K562 (cell line): Measurements from ENCODE around the gene CNKSR2.

ENCODE experiments used
- CTCF ChIP-seq, 3 experiments: IDR thresholded peaks in 2 of 3; conservative IDR thresholded peaks in 1 of 3; 2 replicates each; pipeline ENCODE4 v1.5.1; 2011 to 2012; ENCODE audit warnings: low read length in 3 of 3, mild to moderate bottlenecking in 3 of 3, control low read depth in 2 of 3, improper control_type of control experiment in 1 of 3, inconsistent platforms in 1 of 3, low read depth in 1 of 3, mixed read lengths in 1 of 3, moderate library complexity in 1 of 3; ENCODE audit not compliant: insufficient read depth in 2 of 3
- HES1 ChIP-seq: fragments of 450-650 bp; IDR thresholded peaks from 2 replicates; pipeline ENCODE4 v1.6.1; 2016; ENCODE audit warnings: low read depth, mild to moderate bottlenecking, moderate library complexity
- TBL1XR1 ChIP-seq, 2 experiments: IDR thresholded peaks; 2 replicates each; pipeline ENCODE4 v1.6.1; 2012; ENCODE audit warnings: improper control_type of control experiment in 2 of 2, low read length in 2 of 2, mild to moderate bottlenecking in 1 of 2
- ZFX ChIP-seq: sonication (generic); formaldehyde crosslinking; IDR thresholded peaks from 2 replicates; pipeline ENCODE4 v1.8.0; 2022; ENCODE audit warnings: mild to moderate bottlenecking, missing genetic modification reagents, moderate library complexity

DNA sequence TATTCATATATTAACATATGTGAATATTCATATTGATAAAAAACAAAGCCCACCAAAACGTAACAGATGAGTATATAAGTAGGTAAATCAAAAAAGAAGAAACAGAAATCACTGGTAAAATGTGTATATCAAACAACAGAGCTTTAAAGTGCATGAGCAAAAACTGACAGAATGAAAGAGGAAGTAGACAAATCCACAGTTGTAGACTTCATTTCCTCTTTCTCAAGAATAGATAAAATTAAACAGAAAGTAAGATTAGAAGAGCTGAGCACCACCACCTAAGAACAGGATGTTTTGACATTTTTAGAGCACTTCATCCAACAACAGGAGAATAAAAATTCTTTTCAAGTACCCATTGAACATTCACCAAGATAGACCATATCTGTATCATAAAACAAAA is 64.6 kb downstream of the CNKSR2 start:
- TF ChIP-seq TBL1XR1 (IDR thresholded peaks at IDR 0.05; ENCODE audit: low read length in 2 of 2): no peak
- TF ChIP-seq CTCF (IDR thresholded peaks at IDR 0.05 in 2 of 3, conservative IDR thresholded peaks at IDR 0.05 in 1 of 3; ENCODE audit: insufficient read depth in 2 of 3, low read depth in 1 of 3, low read length in 3 of 3): no peak
- TF ChIP-seq ZFX (CRISPR knock-in tag): no peak
- TF ChIP-seq HES1: no peak
